PC-3 (cell line): ENCODE measurements around the gene SEZ6L2. TPM values are rescaled to one million over a fixed set of nuclear protein-coding genes. Genes with fewer than 3 reads are reported as not detected.

Experiments
- ATAC-seq: fragments of 200-7000 bp; cut with Tn5 transposase; 2 replicates; pipeline ENCODE4 v1.9.1; 2020; ENCODE audit warnings: mild to moderate bottlenecking, moderate library complexity
- BruUV-seq: library from RNA; stranded (reverse); fragments of 400-500 nt; replicated peaks from 2 replicates; lab custom pipeline; 2021; lab: Mats Ljungman, UMichigan
- CTCF ChIA-PET: fragments of 300-600 bp; sonication (Branson Sonifier 250); formaldehyde crosslinking; loops from one replicate; lab custom pipeline; 2022; ENCODE audit warnings: antibody characterized with exemption; lab: Charles Lee
- POLR2A ChIA-PET: fragments of 300-600 bp; sonication (Branson Sonifier 250); formaldehyde crosslinking; loops from one replicate; lab custom pipeline; 2022; ENCODE audit warnings: antibody characterized with exemption; ENCODE audit not compliant: unreplicated experiment; lab: Charles Lee
- DNase-seq: peaks from one replicate; pipeline ENCODE4 v3.0.0-alpha.2; 2015
- H2AFZ ChIP-seq: fragments of 300-600 bp; sonication (generic); 2 replicates; pipeline ENCODE4 v1.6.0; 2016; ENCODE audit warnings: antibody characterized with exemption, low read length
- H3F3A ChIP-seq: fragments of 300-600 bp; sonication (generic); one replicate; pipeline ENCODE4 v1.6.0; 2017; ENCODE audit warnings: antibody characterized with exemption, low read length, control low read depth, mild to moderate bottlenecking; ENCODE audit not compliant: unreplicated experiment
- H3K27ac ChIP-seq: fragments of 300-600 bp; sonication (generic); 2 replicates; pipeline ENCODE4 v1.5.1; 2016; ENCODE audit warnings: mild to moderate bottlenecking, low read length
- H3K27me3 ChIP-seq: fragments of 300-600 bp; sonication (generic); 2 replicates; pipeline ENCODE4 v1.6.1; 2016; ENCODE audit warnings: low read length, mixed read lengths
- H3K36me3 ChIP-seq: fragments of 300-600 bp; sonication (generic); 2 replicates; pipeline ENCODE4 v1.6.1; 2016; ENCODE audit warnings: low read depth, mixed run types, low read length, mixed read lengths
- H3K4me1 ChIP-seq: fragments of 300-600 bp; sonication (generic); 2 replicates; pipeline ENCODE4 v1.5.1; 2016; ENCODE audit warnings: low read length; ENCODE audit not compliant: insufficient read depth
- H3K4me2 ChIP-seq: fragments of 300-600 bp; sonication (generic); 2 replicates; pipeline ENCODE4 v1.6.0; 2016; ENCODE audit warnings: low read length
- H3K4me3 ChIP-seq: fragments of 300-600 bp; sonication (generic); 2 replicates; pipeline ENCODE4 v1.5.1; 2016; ENCODE audit warnings: mild to moderate bottlenecking, low read length, mixed read lengths
- H3K79me2 ChIP-seq: fragments of 300-600 bp; sonication (generic); 2 replicates; pipeline ENCODE4 v1.6.1; 2017; ENCODE audit warnings: low read length, mixed read lengths
- H3K9ac ChIP-seq: fragments of 300-600 bp; sonication (generic); 2 replicates; pipeline ENCODE4 v1.6.0; 2016; ENCODE audit warnings: mild to moderate bottlenecking, low read length
- H3K9me2 ChIP-seq: fragments of 300-600 bp; sonication (generic); replicated peaks from 2 replicates; pipeline ENCODE4 v1.6.1; 2016; ENCODE audit warnings: mixed run types, low read length, mixed read lengths
- H3K9me3 ChIP-seq: fragments of 300-600 bp; sonication (generic); 2 replicates; pipeline ENCODE4 v1.6.1; 2016; ENCODE audit warnings: low read length, mixed read lengths
- H4K20me1 ChIP-seq: fragments of 300-600 bp; sonication (generic); 2 replicates; pipeline ENCODE4 v1.6.1; 2016; ENCODE audit warnings: low read length, mixed read lengths
- CTCF ChIP-seq: fragments of 300-600 bp; sonication (generic); conservative IDR thresholded peaks from 2 replicates; pipeline ENCODE4 v1.5.1; 2017; ENCODE audit warnings: antibody characterized with exemption, low read depth, mild to moderate bottlenecking, low read length
- EZH2 ChIP-seq: fragments of 300-600 bp; sonication (generic); IDR thresholded peaks from one replicate; pipeline ENCODE4 v1.6.1; 2017; ENCODE audit warnings: antibody characterized with exemption, mild to moderate bottlenecking, low read length; ENCODE audit not compliant: unreplicated experiment
- EZH2phosphoT487 ChIP-seq: fragments of 300-600 bp; sonication (generic); IDR thresholded peaks from 2 replicates; pipeline ENCODE4 v1.6.1; 2018; ENCODE audit warnings: mild to moderate bottlenecking, antibody characterized with exemption, low read length, borderline replicate concordance
- intact Hi-C: fragments of 100-400 bp; cut with micrococcal nuclease; formaldehyde crosslinking; loops from 2 replicates; pipeline ENCODE4 v1.9.0; 2023
- total RNA-seq: library from RNA; depleted of rRNA; stranded (reverse); fragments of >200 nt; gene quantifications from 2 replicates; pipeline ENCODE4 v1.2.3, GENCODE V29; 2014

Gene SEZ6L2
- total RNA-seq, 1 experiment from 2014 or later = 25.3 TPM

GRCh38 chr16:29905668-29906067 is 6.3 kb upstream of the SEZ6L2 start:
- Histone ChIP-seq H3K4me2 (no peak overlapping the region), H3K9me3 (no peaks in the 10 kb centered on the region), H3K4me3 (no peak overlapping the region), H3K79me2 (no peaks in the 10 kb centered on the region), H3K4me1 (no peaks in the 10 kb centered on the region), H3F3A (no peaks in the 10 kb centered on the region), H3K36me3 (no peaks in the 10 kb centered on the region), H4K20me1 (no peaks in the 10 kb centered on the region), H3K9me2 (no peaks in the 10 kb centered on the region), H3K9ac (no peak overlapping the region), H2AFZ (no peak overlapping the region), H3K27me3 (no peaks in the 10 kb centered on the region), H3K27ac (no peak overlapping the region)
- no peak for TF ChIP-seq EZH2phosphoT487
- TF ChIP-seq CTCF = no peak
- no peak for TF ChIP-seq EZH2
- ATAC-seq (no peak), DNase-seq (no peak)
- intact Hi-C loops = no loop called here
- no TSS peak for BruUV-seq
- ChIA-PET CTCF (no interaction called here), POLR2A (no interaction called here)

- H3K27ac ChIP-seq = no peak overlapping the region
- POLR2A ChIA-PET = no interaction called here
- no peak overlapping the region for H3K9ac ChIP-seq
- intact Hi-C loops = no loop called here
- H3K4me1 ChIP-seq = no peaks in the 10 kb centered on the region
- BruUV-seq = no TSS peak
- ATAC-seq = no peak
- H2AFZ ChIP-seq = no peak overlapping the region
- no peak overlapping the region for H3K4me3 ChIP-seq
- no peak for TF ChIP-seq EZH2phosphoT487
- TF ChIP-seq CTCF = no peak
- TF ChIP-seq EZH2 = no peak
- H4K20me1 ChIP-seq = no peaks in the 10 kb centered on the region
- no peaks in the 10 kb centered on the region for H3K36me3 ChIP-seq
- CTCF ChIA-PET = no interaction called here
- no peak overlapping the region for H3K4me2 ChIP-seq
- no peak for DNase-seq
- no peaks in the 10 kb centered on the region for H3K27me3 ChIP-seq
- H3F3A ChIP-seq = no peaks in the 10 kb centered on the region
- no peaks in the 10 kb centered on the region for H3K9me3 ChIP-seq
- H3K9me2 ChIP-seq = no peaks in the 10 kb centered on the region
- H3K79me2 ChIP-seq = no peaks in the 10 kb centered on the region
Measured at GRCh38 chr16:29904947-29905346, 5.6 kb upstream of the SEZ6L2 start.

- no peaks in the 10 kb centered on the region for H3K36me3 ChIP-seq
- H3K27me3 ChIP-seq = no peaks in the 10 kb centered on the region
- no peaks in the 10 kb centered on the region for H3K79me2 ChIP-seq
- no peaks in the 10 kb centered on the region for H3K9me3 ChIP-seq
- H3K4me1 ChIP-seq = peaks cover 6% of the 10 kb centered on the region; the same call in 1 of the 2 replicates
- no peaks in the 10 kb centered on the region for H3F3A ChIP-seq
- no peak for TF ChIP-seq CTCF
- TF ChIP-seq EZH2 = no peak
- no peak for TF ChIP-seq EZH2phosphoT487
- H3K9ac ChIP-seq = no peak overlapping the region
- DNase-seq (no peak), ATAC-seq (no peak)
- no peak overlapping the region for H3K4me3 ChIP-seq
- no TSS peak for BruUV-seq
- no peak overlapping the region for H3K4me2 ChIP-seq
- H3K9me2 ChIP-seq = no peaks in the 10 kb centered on the region
- intact Hi-C loops = no loop called here
- POLR2A ChIA-PET = no interaction called here
- H3K27ac ChIP-seq = no peak overlapping the region
- CTCF ChIA-PET = no interaction called here
- no peak overlapping the region for H2AFZ ChIP-seq
- H4K20me1 ChIP-seq = no peaks in the 10 kb centered on the region
Measured at GRCh38 chr16:29903590-29903989, 4.2 kb upstream of the SEZ6L2 start.
